ENCODE results near the gene RND3.

GRCh38 chr2:150426315-150426714 is 61.2 kb downstream of the RND3 start:
- TF ChIP-seq CTCF (IDR thresholded peaks at IDR 0.05 in 4 of 5, conservative IDR thresholded peaks at IDR 0.05 in 1 of 5): no peak
- no peak for TF ChIP-seq POLR2A (IDR thresholded peaks at IDR 0.05)

All from gastrocnemius medialis (tissue), 4 donors.